ENCODE data around the gene CEP72. TPM values are rescaled to one million over a fixed set of nuclear protein-coding genes. Genes with fewer than 3 reads are reported as not detected.

The CEP72 gene
- 30.0 and 32.9 TPM in 2 replicates for total RNA-seq
- 6.7 TPM for total RNA-seq (2013)
- polyA plus RNA-seq = 7.5 and 7.7 TPM in 2 replicates
- 8.7 and 13.6 TPM in 2 replicates for polyA minus RNA-seq

- DNase-seq (peak; percentile 92), ATAC-seq (ENCODE audit: low read depth) (peak; percentile 95)
- H3K27me3 ChIP-seq (replicated peaks in 1 of 4; ENCODE audit: control extremely low read depth in 1 of 4, control insufficient read depth in 3 of 4, insufficient read depth in 4 of 4, low read length in 3 of 4) = peaks cover 0 to 19% (median 5%) of the 10 kb centered on the region in 4 experiments
- H3K4me2 ChIP-seq (replicated peaks; ENCODE audit: low read depth, low read length, poor library complexity, severe bottlenecking) = peak within 1 kb of the TSS; percentile 95
- H3K9me3 ChIP-seq (ENCODE audit: control extremely low read depth in 1 of 3, control insufficient read depth in 2 of 3, insufficient read depth in 1 of 3, low read length in 2 of 3) = peaks cover 0 to 5% (median 0%) of the 10 kb centered on the region in 3 donors
- peaks cover 9% of the 10 kb centered on the region for H3K27me3 Mint-ChIP-seq
- peak within 1 kb of the TSS; percentile 87 for H3K27ac Mint-ChIP-seq
- no peaks in the 10 kb centered on the region for H3K9me3 Mint-ChIP-seq (ENCODE audit: insufficient read depth)
- H3K4me3 Mint-ChIP-seq = peak within 1 kb of the TSS; percentile 92
- peak within 1 kb of the TSS; percentile 62 to 83 (median 73) for H3K4me3 ChIP-seq (ENCODE audit: control extremely low read depth in 1 of 5, extremely low read depth in 1 of 5, insufficient read depth in 1 of 5, low read depth in 2 of 5, low read length in 4 of 5)
- H4K20me1 ChIP-seq (ENCODE audit: control insufficient read depth, insufficient read depth, low read length, poor library complexity, severe bottlenecking) = no peaks in the 10 kb centered on the region
- peaks cover 45% of the 10 kb centered on the region for H3K79me2 ChIP-seq (ENCODE audit: control insufficient read depth, insufficient read depth, low read length)
- H3K4me1 Mint-ChIP-seq = peaks cover 37% of the 10 kb centered on the region
- POLR2A ChIA-PET = interaction anchor here (0.6 to 1.1 kb wide), 2 partner anchors 68 to 148 kb away, joined by 3 to 7 read pairs; no protein-coding TSS in a partner anchor
- H3K4me1 ChIP-seq (ENCODE audit: control insufficient read depth in 2 of 2, insufficient read depth in 2 of 2, low read length in 2 of 2) = peaks cover 22 to 28% of the 10 kb centered on the region in 2 donors
- CTCF ChIA-PET = no interaction called here
- under 1% methylated on average over 59 of the region's 72 CpGs for whole genome bisulfite sequencing (ENCODE audit: insufficient coverage)
- TF ChIP-seq CTCF (IDR thresholded peaks at IDR 0.05) (no peak), EZH2 (IDR thresholded peaks at IDR 0.05; ENCODE audit: borderline replicate concordance, insufficient read depth, low read depth, low read length, poor library complexity, severe bottlenecking) (no peak)
- peak within 1 kb of the TSS; percentile 81 for H2AFZ ChIP-seq (ENCODE audit: insufficient read depth, low read depth, low read length, poor library complexity, severe bottlenecking)
- no peaks in the 10 kb centered on the region for H3K36me3 ChIP-seq (replicated peaks in 1 of 2; ENCODE audit: control extremely low read depth in 1 of 2, control insufficient read depth in 1 of 2, extremely low read depth in 1 of 2, insufficient read depth in 2 of 2, low read length in 1 of 2)
- peak within 1 kb of the TSS; percentile 79 for H3K9ac ChIP-seq (ENCODE audit: low read length)
- peak within 1 kb of the TSS; percentile 36 to 49 for H3K27ac ChIP-seq (ENCODE audit: low read length in 2 of 2)
- intact Hi-C loops (cut with micrococcal nuclease) = loop anchor here (1.0 to 10.0 kb wide), 3 partner anchors 68 to 167 kb away; partner anchors contain the start of gene EXOC3
Observed at GRCh38 chr5:611731-612486, at the start of gene CEP72. Gene CEP72 (plus strand): TSS chr5:612340. CDS start chr5:612362, 22 bp downstream.

All from B cell (primary cell).